SU-DHL-6 (cell line): ENCODE data around the gene FAM120B.

Experiments
- H2AFZ ChIP-seq: fragments of 200-600 bp; sonication (generic); 2 replicates; pipeline ENCODE4 v1.6.1; 2014; ENCODE audit warnings: low read depth, mild to moderate bottlenecking, moderate library complexity, mixed read lengths, antibody characterized with exemption, low read length; ENCODE audit not compliant: severe bottlenecking
- H3F3A ChIP-seq: fragments of 200-600 bp; shearing (Covaris generic); 2 replicates; pipeline ENCODE4 v1.6.0; 2016; ENCODE audit warnings: antibody characterized with exemption, mild to moderate bottlenecking; ENCODE audit not compliant: insufficient read depth
- H3K27ac ChIP-seq: fragments of 200-600 bp; sonication (generic); 2 replicates; pipeline ENCODE4 v1.5.1; 2016; ENCODE audit warnings: low read depth, mild to moderate bottlenecking, low read length, moderate library complexity, mixed read lengths
- H3K27me3 ChIP-seq: fragments of 200-600 bp; sonication (generic), shearing (Covaris generic); 2 replicates; pipeline ENCODE4 v1.6.0; 2014; ENCODE audit warnings: mild to moderate bottlenecking, low read length
- H3K36me3 ChIP-seq: fragments of 200-600 bp; sonication (generic); 2 replicates; pipeline ENCODE4 v1.6.1; 2014; ENCODE audit warnings: mild to moderate bottlenecking, low read length, mixed read lengths
- H3K4me2 ChIP-seq: fragments of 300-600, 200-600 bp; shearing (Covaris generic), sonication (generic); 2 replicates; pipeline ENCODE4 v1.6.0; 2014; ENCODE audit warnings: low read length, low read depth, mild to moderate bottlenecking; ENCODE audit not compliant: poor library complexity, severe bottlenecking
- H3K4me3 ChIP-seq: fragments of 200-600 bp; sonication (generic); 2 replicates; pipeline ENCODE4 v1.5.1; 2014; ENCODE audit warnings: antibody characterized with exemption, low read length, mild to moderate bottlenecking, mixed read lengths; ENCODE audit not compliant: insufficient read depth, poor library complexity, severe bottlenecking
- H3K79me2 ChIP-seq: fragments of 200-600 bp; sonication (generic); 2 replicates; pipeline ENCODE4 v1.6.1; 2014; ENCODE audit warnings: mild to moderate bottlenecking, low read length, moderate library complexity; ENCODE audit not compliant: insufficient read depth
- H3K9ac ChIP-seq: fragments of 200-600 bp; sonication (generic); 2 replicates; pipeline ENCODE4 v1.7.0; 2014; ENCODE audit warnings: mild to moderate bottlenecking, low read length
- H3K9me2 ChIP-seq: fragments of 200-600 bp; sonication (generic); replicated peaks from 2 replicates; pipeline ENCODE4 v1.6.1; 2014; ENCODE audit warnings: low read length; ENCODE audit not compliant: insufficient read depth
- H3K9me3 ChIP-seq: fragments of 200-600 bp; sonication (generic); 2 replicates; pipeline ENCODE4 v1.6.1; 2014; ENCODE audit warnings: low read length, mixed read lengths; ENCODE audit not compliant: insufficient read depth
- H4K20me1 ChIP-seq: fragments of 200-600 bp; sonication (generic); 2 replicates; pipeline ENCODE4 v1.6.1; 2014; ENCODE audit warnings: low read depth, mild to moderate bottlenecking, antibody characterized with exemption, low read length, moderate library complexity, mixed read lengths
- CTCF ChIP-seq: fragments of 200-600 bp; sonication (generic); IDR thresholded peaks from one replicate; pipeline ENCODE4 v1.5.1; 2017; ENCODE audit warnings: antibody characterized with exemption, mild to moderate bottlenecking, low read length, moderate library complexity; ENCODE audit not compliant: insufficient read depth, poor library complexity, severe bottlenecking
- EZH2phosphoT487 ChIP-seq: fragments of 200-600 bp; sonication (generic), shearing (Covaris generic); conservative IDR thresholded peaks from 2 replicates; pipeline ENCODE4 v1.6.1; 2018; ENCODE audit warnings: mild to moderate bottlenecking, antibody characterized with exemption, low read length, moderate library complexity, mixed read lengths

The FAM120B gene

GRCh38 chr6:170279426-170279825 is 27.1 kb upstream of the FAM120B start:
- Histone ChIP-seq H3F3A (no peaks in the 10 kb centered on the region; the same call in 1 of the 2 replicates), H3K9ac (no peak overlapping the region), H3K79me2 (no peaks in the 10 kb centered on the region), H3K36me3 (no peaks in the 10 kb centered on the region), H3K4me2 (no peak overlapping the region), H3K4me3 (no peak overlapping the region), H3K9me2 (no peaks in the 10 kb centered on the region), H2AFZ (no peak overlapping the region), H3K27ac (no peak overlapping the region), H3K9me3 (no peaks in the 10 kb centered on the region), H3K27me3 (no peaks in the 10 kb centered on the region), H4K20me1 (no peaks in the 10 kb centered on the region)
- TF ChIP-seq EZH2phosphoT487 (no peak), CTCF (no peak)

- peak overlapping the region; percentile 65 for H3K4me2 ChIP-seq
- peak overlapping the region; percentile 81 for H2AFZ ChIP-seq
- peak overlapping the region; percentile 41 for H3K4me3 ChIP-seq
- TF ChIP-seq EZH2phosphoT487, result no peak
- no peak for TF ChIP-seq CTCF
- H3K79me2 ChIP-seq, result no peaks in the 10 kb centered on the region
- H3K9me3 ChIP-seq, result no peaks in the 10 kb centered on the region
- no peaks in the 10 kb centered on the region for H4K20me1 ChIP-seq
- no peaks in the 10 kb centered on the region; the same call in 1 of the 2 replicates for H3F3A ChIP-seq
- no peaks in the 10 kb centered on the region for H3K36me3 ChIP-seq
- no peaks in the 10 kb centered on the region for H3K27me3 ChIP-seq
- H3K27ac ChIP-seq, result no peak overlapping the region
- peak overlapping the region; percentile 36 for H3K9ac ChIP-seq
- no peaks in the 10 kb centered on the region for H3K9me2 ChIP-seq
Observed at GRCh38 chr6:170279977-170280688, 26.4 kb upstream of the FAM120B start.

GRCh38 chr6:170280689-170281045 is 25.9 kb upstream of the FAM120B start:
- Histone ChIP-seq H3F3A (no peaks in the 10 kb centered on the region; the same call in 1 of the 2 replicates), H3K79me2 (no peaks in the 10 kb centered on the region), H3K4me3 (peak overlapping the region; percentile 41), H3K27me3 (no peaks in the 10 kb centered on the region), H3K9me2 (no peaks in the 10 kb centered on the region), H2AFZ (peak overlapping the region; percentile 81), H3K9ac (peak overlapping the region; percentile 36), H4K20me1 (no peaks in the 10 kb centered on the region), H3K4me2 (peak overlapping the region; percentile 65), H3K27ac (no peak overlapping the region), H3K36me3 (no peaks in the 10 kb centered on the region), H3K9me3 (no peaks in the 10 kb centered on the region)
- TF ChIP-seq EZH2phosphoT487 (no peak), CTCF (no peak)
